Activated CD4-positive, CD25-positive, alpha-beta regulatory T cell treated with anti-CD3 and anti-CD28 coated beads, Interleukin-2, amount 50 U/mL, for 16 hours (primary cell): Measurements from ENCODE around the gene SERPINE2.

Experiments
- DNase-seq: peaks from one replicate; pipeline ENCODE4 v3.0.0-alpha.2; 2020; ENCODE audit warnings: low read depth, low spot score

SERPINE2 gene

GRCh38 chr2:223976635-223977226 is 62.4 kb downstream of the SERPINE2 start:
- no peak for DNase-seq

DNA sequence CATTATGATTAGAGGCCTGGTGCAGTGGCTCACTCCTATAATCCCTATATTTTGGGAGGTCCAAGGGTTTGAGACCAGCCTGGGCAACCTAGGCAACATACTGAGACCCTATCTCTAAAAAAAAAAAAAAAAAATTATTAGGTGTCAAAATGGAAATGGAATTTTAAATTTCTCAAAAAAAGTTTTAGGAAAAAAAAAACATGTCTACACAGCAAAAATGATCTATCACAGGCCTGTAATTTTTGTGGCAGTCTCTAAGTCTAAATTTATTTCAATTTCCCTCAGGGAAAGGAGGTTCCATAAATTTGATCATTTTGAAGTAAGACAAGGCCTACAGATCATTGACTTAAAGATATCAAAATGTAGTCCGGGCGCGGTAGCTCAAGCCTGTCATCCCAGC is 65.5 kb downstream of the SERPINE2 start:
- DNase-seq, result no peak

- no peak for DNase-seq
Observed at GRCh38 chr2:223972656-223973102, 66.4 kb downstream of the SERPINE2 start.

DNA sequence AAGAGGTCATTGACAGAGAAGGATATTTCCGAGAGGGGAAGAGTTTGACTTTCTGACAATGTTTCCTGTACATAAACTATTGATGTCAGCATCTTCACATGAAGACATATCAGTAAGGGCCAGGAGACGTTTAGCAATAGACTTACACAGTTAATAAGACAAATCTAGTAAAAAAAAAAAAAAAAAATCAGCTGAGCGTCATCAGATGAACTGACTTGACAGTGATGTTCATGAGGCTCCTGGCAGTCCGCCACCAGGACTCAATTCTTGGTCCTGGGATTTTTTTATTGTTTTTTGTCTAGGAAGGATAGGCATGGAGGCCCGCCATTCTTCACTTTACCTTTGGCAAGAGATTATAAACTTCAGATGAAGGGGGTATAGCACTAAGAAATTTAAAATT is 67.4 kb downstream of the SERPINE2 start:
- DNase-seq, result no peak

DNA sequence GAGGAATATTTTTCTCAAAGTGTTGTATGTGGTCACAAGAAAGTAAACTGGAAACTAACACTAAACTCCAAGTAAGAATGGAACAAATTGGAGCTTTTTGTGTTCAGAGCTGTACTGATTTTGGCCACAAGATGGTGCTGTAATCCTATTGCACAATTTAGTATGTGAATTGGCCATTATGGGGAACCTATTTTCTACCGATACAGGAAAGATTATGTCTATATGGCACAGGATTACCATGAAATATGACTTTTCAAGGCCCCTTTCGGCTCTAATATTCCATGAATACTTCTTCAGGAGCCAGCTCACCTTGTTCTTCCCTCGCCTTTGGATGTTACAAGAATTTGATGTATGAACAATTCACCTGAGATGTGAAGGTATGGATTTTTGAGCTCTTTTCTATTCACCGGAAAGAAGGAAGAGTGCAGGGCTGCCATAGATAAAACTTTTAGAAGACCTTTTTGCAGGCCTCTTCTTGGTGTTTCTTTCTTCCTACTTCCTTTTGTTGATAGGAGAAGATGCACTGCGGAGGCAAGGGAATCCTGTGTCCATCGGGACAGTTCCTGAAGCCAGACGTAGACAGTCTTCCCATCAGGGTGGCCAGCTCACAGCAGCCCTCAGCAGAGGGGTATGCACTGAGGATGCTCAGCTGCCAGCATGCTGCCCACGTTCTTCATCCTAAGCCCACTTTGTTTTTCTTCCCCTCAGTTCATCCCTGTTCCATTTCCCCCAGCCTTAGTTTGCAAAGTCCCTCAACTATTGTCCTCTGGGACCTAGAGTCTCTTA is 68.5 kb downstream of the SERPINE2 start:
- peak; percentile 38 for DNase-seq

- DNase-seq, result no peak
Observed at GRCh38 chr2:223969856-223970255, 69.2 kb downstream of the SERPINE2 start.

DNA sequence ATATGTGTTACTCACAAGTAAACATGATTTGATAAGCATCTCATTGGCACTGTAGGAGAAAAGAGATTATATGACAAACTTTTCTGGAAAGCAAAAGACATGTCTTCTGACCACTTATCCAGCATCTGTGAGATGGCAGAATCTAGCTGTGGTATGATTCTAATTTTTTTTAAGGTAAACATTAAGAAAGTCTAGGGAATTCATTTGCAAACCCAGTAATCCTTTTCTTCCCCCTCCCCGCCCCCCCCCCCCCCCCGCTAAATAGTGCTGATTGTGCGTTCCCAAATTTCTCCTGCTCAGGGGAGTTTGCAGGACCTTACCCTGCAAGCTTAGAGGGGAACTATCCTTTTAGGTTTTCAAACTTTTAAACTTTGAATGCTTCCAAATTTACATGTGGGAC is 69.8 kb downstream of the SERPINE2 start:
- no peak for DNase-seq

DNA sequence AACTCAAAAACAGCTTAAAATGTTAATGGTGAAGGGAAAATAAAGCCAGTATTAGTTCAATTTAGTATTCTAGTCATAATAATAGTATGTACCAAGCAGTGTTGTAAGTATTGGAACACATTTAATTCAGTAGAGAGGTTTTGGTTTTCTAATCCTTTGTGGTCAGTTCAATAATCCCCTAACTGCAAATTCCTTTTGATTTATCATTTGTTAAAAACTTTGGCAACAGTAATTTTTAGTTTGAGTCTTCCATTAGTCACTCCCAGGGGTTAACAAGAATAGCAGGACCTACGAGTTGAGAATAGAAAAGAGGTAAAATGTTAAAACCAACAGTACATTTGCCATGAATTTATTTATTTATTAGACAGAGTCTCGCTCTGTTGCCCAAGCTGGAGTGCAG is 71.1 kb downstream of the SERPINE2 start:
- DNase-seq, result no peak

GRCh38 chr2:223959688-223960087 is 79.4 kb downstream of the SERPINE2 start:
- no peak for DNase-seq

DNA sequence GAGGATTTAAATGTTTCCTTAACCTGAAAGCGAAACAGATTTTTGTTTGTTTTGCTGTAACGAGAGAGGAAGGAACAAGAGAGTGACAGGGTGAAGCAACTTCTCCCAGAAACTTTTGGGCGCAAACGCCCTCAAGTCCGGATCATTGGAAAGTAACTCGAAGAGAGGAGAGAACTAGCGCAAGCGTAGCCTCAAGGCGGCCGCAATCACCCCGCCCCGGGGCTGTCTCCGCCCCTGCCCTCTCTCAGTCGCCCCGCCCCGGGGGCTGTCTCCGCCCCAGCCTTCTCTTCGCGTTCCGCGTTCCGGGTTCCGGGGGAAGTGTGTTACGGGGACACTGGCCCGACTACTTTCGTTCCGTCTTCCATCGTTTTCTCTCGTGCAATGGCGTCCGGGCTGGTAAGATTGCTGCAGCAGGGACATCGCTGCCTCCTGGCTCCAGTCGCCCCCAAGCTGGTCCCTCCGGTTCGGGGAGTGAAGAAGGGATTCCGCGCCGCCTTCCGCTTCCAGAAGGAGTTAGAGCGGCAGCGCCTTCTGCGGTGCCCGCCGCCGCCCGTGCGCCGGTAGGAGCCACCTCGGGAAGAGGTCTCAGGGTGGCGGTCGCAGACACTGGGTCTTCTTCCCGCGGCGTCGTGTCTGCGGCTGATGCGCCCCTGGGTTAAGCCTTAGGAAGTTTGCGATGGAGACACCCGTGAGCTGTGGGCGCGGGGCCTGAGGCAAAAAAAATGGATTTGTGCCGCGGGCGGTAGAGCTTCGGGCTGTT is 81.8 kb downstream of the SERPINE2 start, which contains the start of gene MRPL44:
MRPL44 (plus strand) TSS at position 372 of the 760 bp plus-strand sequence; CDS start at position 382, 10 bp downstream.
- DNase-seq, result peak; percentile 94

DNA sequence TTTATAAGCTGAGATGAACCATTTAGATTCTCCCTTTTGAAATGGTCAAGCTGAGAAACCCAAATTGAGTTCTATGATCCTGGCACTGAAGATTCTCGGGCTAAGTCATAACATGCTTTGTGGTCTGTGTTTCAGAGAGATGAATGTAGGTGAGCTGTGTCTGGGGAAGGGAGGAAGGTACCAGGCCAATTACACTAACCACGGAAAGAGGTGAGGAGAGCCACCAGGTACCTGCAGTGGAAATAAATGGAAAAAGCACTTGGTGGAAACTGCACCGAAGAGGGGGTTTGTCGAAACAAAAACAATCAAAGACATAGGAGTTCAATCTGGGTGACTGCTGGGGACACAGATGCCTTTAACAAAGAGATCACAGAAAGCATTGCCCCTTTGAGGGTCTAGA is 82.8 kb downstream of the SERPINE2 start:
- DNase-seq, result no peak

DNA sequence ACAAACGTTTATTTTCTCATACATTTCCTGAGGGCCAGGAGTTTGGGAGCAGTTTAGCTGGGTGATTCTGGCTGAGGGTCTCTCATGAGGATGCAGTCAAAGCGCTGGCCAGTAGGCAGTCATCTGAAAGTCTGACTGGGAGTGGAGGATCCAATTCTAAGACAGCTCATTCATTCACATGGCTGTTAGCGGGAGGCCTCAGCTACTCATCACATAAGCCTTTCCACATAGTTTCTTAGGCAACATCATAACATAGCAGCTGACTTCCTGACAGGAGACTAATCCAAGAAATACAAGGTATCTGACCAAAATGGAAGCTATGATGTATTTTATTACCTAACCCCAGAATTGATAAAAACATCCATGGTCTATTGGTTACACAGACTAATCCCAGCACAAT is 84.7 kb downstream of the SERPINE2 start:
- no peak for DNase-seq

DNA sequence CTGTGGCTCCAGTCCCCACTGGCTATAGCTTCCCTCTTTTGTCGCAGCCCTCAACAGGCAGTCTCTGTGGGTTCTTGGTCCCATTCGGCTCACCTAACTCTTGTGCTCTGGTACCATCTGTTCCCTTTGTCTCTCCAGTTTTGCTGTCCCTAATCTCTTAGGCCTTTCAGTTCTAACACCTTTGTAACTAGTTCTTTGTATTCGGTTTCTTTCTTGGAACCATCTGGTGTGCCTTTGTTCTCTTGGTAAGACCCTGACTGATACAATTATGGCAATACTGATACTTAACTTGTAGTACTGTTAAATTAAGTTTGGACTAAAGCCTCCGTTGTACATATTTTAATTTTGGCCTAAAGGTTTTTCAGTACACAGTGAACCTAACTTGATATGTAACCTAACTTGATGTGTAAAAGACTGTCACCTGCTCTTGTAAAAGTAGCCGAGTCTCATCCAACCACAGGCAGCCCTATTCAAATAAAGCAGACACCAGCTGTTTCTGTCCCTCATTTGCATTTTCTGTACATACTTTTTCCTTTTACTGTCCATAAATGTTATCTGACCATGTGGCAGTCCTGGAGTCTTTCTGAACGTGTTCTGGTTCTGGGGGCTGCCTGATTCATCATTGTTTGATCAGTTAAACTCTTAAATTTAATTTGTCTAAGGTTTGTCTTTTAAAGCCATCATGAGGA is 86.7 kb downstream of the SERPINE2 start:
- DNase-seq, result no peak

GRCh38 chr2:223950448-223951347 is 88.4 kb downstream of the SERPINE2 start:
- no peak for DNase-seq

GRCh38 chr2:223949241-223949840 is 89.7 kb downstream of the SERPINE2 start:
- no peak for DNase-seq

GRCh38 chr2:223947711-223948205 is 91.3 kb downstream of the SERPINE2 start:
- DNase-seq, result no peak

DNA sequence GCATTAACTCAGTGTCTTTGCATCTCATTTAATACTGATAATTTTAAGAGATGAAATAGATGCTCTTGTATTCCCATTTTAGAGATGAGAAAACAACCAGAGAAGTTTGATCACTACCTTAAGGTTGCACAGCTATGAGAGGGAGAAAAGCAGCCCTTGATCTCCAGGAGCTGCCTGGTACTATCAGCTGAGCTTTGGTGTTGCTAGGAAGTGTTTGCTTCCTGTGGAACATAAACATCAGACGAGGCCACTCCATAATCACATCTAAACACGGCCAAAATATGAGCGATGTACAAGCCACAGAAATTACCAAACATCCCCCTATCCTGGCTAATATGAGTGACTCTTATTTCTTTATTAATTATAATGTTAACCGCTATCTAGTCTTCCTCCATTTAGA is 93.3 kb downstream of the SERPINE2 start:
- DNase-seq, result no peak

GRCh38 chr2:223944703-223945531 is 94.2 kb downstream of the SERPINE2 start, which contains the start of gene WDFY1:
WDFY1 (minus strand) TSS chr2:223945335; CDS start chr2:223945284, 51 bp downstream.
- DNase-seq, result peak; percentile 46

- no peak for DNase-seq
Observed at GRCh38 chr2:223944166-223944702, 94.9 kb downstream of the SERPINE2 start.
